DMS53 (cell line): ENCODE results near the gene GALNT16.

Experiments used
- DNase-seq: peaks from one replicate; lab custom pipeline; 2025; lab: John Stamatoyannopoulos, UW

The GALNT16 gene

GRCh38 chr14:69405762-69406161 lies 145.8 kb downstream of the GALNT16 start:
- DNase-seq, result no peak
